Muscle of leg (tissue), 11 donors: ENCODE data around the gene ECM1. TPM values are rescaled to one million over a fixed set of nuclear protein-coding genes. Genes with fewer than 3 reads are reported as not detected.

Source experiments
- DNase-seq: peaks from one replicate; pipeline ENCODE4 v3.0.0; 2013
- H3K27ac ChIP-seq: one replicate; pipeline ENCODE4 v1.5.1; 2013; ENCODE audit warnings: mild to moderate bottlenecking, low read length, control low read depth
- H3K27me3 ChIP-seq: one replicate; pipeline ENCODE4 v1.6.1; 2013; ENCODE audit warnings: low read length; ENCODE audit not compliant: control insufficient read depth, insufficient read depth
- H3K36me3 ChIP-seq: one replicate; pipeline ENCODE4 v1.6.1; 2013; ENCODE audit warnings: low read length; ENCODE audit not compliant: control insufficient read depth, insufficient read depth
- H3K4me1 ChIP-seq: one replicate; pipeline ENCODE4 v1.6.1; 2013; ENCODE audit warnings: low read length; ENCODE audit not compliant: control insufficient read depth, insufficient read depth
- H3K4me3 ChIP-seq: one replicate; pipeline ENCODE4 v1.5.1; 2013; ENCODE audit warnings: low read length, control low read depth
- H3K9me3 ChIP-seq: replicated peaks from 2 replicates; pipeline ENCODE4 v1.6.1; 2013; ENCODE audit warnings: low read depth, low read length; ENCODE audit not compliant: control insufficient read depth
- WGBS: methylation state at CpG from one replicate; pipeline ENCODE4 v1.1.5; 2013; ENCODE audit warnings: missing lambda C conversion rate; ENCODE audit not compliant: insufficient coverage; 5-methylcytosine and 5-hydroxymethylcytosine counted together
- polyA plus RNA-seq, 8 donors: library from polyadenylated mRNA; unstranded; fragments of 120-200 nt; gene quantifications; one replicate each; pipeline versions ENCODE4 v1.2.1 to v1.2.3, GENCODE V29; 2013; ENCODE audit warnings: inconsistent platforms in 1 of 8, low replicate concordance in 1 of 8; ENCODE audit not compliant: insufficient read length in 8 of 8, insufficient read depth in 1 of 8
- total RNA-seq: library from RNA; stranded (reverse); fragments of 120-200 nt; gene quantifications from one replicate; pipeline ENCODE4 v1.2.4, GENCODE V29; 2013

ECM1 gene
- total and polyA plus RNA-seq, 9 donors, result 2.2 to 12.9 (median 3.8) TPM

DNA sequence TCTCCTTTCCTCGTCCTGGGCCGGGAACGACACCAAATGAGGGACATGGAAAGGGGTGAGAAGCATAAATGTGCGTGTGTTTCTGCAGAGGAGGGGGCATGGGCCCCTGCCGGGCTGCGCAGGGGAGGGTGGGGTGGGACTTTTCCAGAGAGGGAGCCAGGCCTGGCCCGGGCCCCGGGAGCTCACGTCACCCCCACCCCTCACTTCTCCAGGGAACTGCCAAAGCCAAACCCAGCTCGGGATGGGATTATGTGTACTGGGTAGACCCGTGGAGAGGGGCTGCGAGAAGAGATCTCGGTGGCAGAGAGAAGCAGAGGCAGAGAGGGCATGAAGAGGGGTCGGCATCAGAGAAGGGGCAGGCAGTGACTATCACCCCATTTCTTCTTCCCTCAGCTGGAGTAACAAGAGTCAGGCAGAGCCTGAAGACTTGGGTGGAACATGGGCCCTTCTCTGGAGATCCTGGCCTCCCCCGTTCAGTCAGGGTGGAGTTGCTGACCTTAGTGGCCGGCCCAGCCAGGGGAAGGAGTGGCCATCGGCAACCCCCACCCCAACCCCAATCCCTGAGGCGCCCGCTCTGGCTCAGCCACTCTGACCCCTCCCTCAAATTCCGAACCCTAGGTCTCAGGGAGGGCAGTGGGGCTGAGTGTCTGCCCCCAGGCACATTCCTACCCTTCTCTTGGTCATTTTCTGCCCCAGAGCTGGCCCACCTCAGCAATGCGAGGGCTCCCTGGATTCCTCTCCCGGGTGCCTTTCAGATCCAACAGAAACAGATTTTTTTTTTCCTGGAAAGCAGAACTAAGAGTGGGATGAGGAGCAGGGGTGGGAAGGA lies 42.5 kb downstream of the ECM1 start:
- H3K27ac ChIP-seq, result peak overlapping the region; percentile 87
- H3K9me3 ChIP-seq, result no peaks in the 10 kb centered on the region
- H3K27me3 ChIP-seq, result peaks cover 2% of the 10 kb centered on the region
- WGBS, result 63% methylated on average over 2 of the region's 22 CpGs
- peaks cover 46% of the 10 kb centered on the region for H3K4me1 ChIP-seq
- H3K36me3 ChIP-seq, result peaks cover 21% of the 10 kb centered on the region
- peak overlapping the region; percentile 51 for H3K4me3 ChIP-seq
- peak; percentile 82 for DNase-seq

DNA sequence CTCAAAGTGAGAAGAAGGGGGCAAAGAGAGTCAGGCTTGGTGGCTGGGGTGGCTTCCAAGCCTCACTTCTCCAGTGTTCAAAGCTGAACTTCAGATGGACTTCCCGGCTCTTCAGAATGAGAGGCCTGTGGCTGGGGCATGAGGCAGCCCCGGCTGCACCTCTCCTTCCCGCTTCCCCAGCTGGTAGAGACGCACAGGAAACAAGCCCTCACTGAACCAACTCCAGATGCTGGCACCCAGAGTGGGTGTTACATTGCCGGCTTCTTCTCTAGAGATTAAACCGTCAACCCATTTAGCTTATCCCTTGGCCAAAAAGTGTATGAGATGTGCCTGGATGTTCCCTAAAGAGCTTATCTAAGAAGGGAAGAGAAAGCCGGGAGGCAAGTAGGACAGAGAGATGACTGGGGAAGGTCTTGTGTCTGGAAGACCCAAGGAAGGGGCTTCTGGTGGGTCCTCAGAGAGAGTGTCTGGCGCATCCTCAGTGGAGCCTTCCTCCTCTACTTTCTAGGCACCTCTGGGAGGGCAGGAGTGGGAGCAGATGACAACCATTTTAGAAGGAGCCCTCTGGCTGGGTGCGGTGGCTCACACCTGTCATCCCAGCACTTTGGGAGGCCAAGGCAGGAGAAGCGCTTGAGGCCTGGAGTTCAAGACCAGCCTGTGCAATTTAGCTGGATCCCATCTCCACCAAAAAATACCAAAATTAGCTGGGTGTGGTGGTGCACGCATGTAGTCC lies 43.3 kb downstream of the ECM1 start:
- WGBS, result 75% methylated on average over 2 of the region's 11 CpGs
- Histone ChIP-seq H3K27me3 (peaks cover 2% of the 10 kb centered on the region), H3K9me3 (no peaks in the 10 kb centered on the region), H3K4me3 (no peak overlapping the region), H3K4me1 (peaks cover 45% of the 10 kb centered on the region), H3K27ac (peak overlapping the region; percentile 87), H3K36me3 (peaks cover 29% of the 10 kb centered on the region)
- DNase-seq, result no peak

- peak overlapping the region; percentile 87 for H3K27ac ChIP-seq
- H3K9me3 ChIP-seq, result no peaks in the 10 kb centered on the region
- no peak overlapping the region for H3K4me3 ChIP-seq
- peaks cover 2% of the 10 kb centered on the region for H3K27me3 ChIP-seq
- WGBS, result 20% methylated on average over 1 of the region's 1 CpG
- H3K36me3 ChIP-seq, result peaks cover 34% of the 10 kb centered on the region
- peaks cover 49% of the 10 kb centered on the region for H3K4me1 ChIP-seq
- no peak for DNase-seq
These were observed 43.8 kb downstream of the ECM1 start for GRCh38 chr1:150551784-150552127.

DNA sequence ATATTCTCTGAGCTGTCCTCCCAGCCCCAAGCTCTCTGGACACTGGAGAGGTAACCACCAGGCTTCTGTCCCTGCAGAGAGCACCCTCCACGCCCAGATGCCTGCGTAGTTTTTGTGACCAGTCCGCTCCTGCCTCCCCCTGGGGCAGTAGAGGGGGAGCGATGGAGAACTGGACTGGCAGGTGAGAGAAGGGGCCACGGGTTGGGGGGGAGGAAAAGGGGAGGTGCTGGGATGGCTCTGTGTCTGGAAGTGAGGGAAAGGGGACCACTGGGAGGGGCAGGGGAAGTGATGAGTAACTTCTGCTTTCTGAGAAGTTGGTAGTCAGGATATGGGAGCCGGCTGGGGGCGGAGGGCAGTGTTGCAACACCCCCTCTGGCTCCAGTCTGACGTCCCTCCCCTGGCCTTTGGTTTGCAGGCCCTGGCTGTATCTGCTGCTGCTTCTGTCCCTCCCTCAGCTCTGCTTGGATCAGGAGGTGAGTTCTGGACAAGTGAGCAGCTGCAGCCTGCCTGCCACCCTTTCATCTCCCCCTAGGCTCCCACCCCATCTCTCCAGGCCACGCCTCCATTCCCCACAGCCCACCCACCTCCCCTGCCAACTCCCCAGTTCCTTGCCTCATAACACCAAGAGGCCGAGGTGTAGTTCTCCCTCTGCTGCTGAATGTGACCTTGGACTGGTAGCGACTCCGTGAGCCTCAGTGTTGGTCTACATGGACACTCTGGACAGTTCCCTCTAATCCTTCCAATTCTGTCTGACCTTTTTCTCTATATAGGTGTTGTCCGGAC lies 44.4 kb downstream of the ECM1 start:
- Histone ChIP-seq H3K4me1 (peaks cover 49% of the 10 kb centered on the region), H3K36me3 (peaks cover 39% of the 10 kb centered on the region), H3K9me3 (no peaks in the 10 kb centered on the region), H3K4me3 (no peak overlapping the region), H3K27ac (peak overlapping the region; percentile 87), H3K27me3 (peaks cover 2% of the 10 kb centered on the region)
- WGBS, result 30% methylated on average over 8 of the region's 13 CpGs
- peak; percentile 92 for DNase-seq

DNA sequence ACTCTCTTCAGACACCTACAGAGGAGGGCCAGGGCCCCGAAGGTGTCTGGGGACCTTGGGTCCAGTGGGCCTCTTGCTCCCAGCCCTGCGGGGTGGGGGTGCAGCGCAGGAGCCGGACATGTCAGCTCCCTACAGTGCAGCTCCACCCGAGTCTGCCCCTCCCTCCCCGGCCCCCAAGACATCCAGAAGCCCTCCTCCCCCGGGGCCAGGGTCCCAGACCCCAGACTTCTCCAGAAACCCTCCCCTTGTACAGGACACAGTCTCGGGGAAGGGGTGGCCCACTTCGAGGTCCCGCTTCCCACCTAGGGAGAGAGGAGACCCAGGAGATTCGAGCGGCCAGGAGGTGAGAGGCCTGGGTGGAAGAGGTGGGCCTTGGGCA lies 45.0 kb downstream of the ECM1 start:
- no peaks in the 10 kb centered on the region for H3K9me3 ChIP-seq
- peaks cover 2% of the 10 kb centered on the region for H3K27me3 ChIP-seq
- no peak overlapping the region for H3K4me3 ChIP-seq
- no peak for DNase-seq
- peaks cover 43% of the 10 kb centered on the region for H3K36me3 ChIP-seq
- peak overlapping the region; percentile 76 for H3K27ac ChIP-seq
- peaks cover 49% of the 10 kb centered on the region for H3K4me1 ChIP-seq
- WGBS, result 62% methylated on average over 9 of the region's 12 CpGs

GRCh38 chr1:150553392-150554085 lies 45.6 kb downstream of the ECM1 start:
- peaks cover 47% of the 10 kb centered on the region for H3K4me1 ChIP-seq
- peaks cover 49% of the 10 kb centered on the region for H3K36me3 ChIP-seq
- H3K9me3 ChIP-seq, result no peaks in the 10 kb centered on the region
- H3K27ac ChIP-seq, result no peak overlapping the region
- WGBS, result 78% methylated on average over 15 of the region's 23 CpGs
- DNase-seq, result no peak
- peaks cover 2% of the 10 kb centered on the region for H3K27me3 ChIP-seq
- H3K4me3 ChIP-seq, result no peak overlapping the region

DNA sequence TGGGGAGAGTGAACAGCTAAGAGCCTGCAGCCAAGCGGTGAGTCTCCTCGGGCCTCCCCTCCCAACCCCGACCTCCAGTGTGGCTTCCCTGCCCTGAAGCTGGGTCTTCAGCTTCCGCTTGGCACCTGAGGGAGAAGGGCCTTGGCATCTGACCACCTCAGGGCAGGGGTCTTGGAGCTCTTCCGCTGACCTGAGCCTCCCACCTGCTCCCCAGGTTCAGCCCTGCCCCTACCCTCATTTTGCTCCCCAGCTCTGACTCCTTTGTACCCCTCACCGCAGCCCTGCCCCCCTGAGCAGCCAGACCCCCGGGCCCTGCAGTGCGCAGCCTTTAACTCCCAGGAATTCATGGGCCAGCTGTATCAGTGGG lies 46.2 kb downstream of the ECM1 start:
- no peak for DNase-seq
- WGBS, result 87% methylated on average over 5 of the region's 8 CpGs
- no peak overlapping the region for H3K4me3 ChIP-seq
- peaks cover 2% of the 10 kb centered on the region for H3K27me3 ChIP-seq
- H3K27ac ChIP-seq, result no peak overlapping the region
- H3K9me3 ChIP-seq, result no peaks in the 10 kb centered on the region
- H3K36me3 ChIP-seq, result peaks cover 51% of the 10 kb centered on the region
- H3K4me1 ChIP-seq, result peaks cover 52% of the 10 kb centered on the region

DNA sequence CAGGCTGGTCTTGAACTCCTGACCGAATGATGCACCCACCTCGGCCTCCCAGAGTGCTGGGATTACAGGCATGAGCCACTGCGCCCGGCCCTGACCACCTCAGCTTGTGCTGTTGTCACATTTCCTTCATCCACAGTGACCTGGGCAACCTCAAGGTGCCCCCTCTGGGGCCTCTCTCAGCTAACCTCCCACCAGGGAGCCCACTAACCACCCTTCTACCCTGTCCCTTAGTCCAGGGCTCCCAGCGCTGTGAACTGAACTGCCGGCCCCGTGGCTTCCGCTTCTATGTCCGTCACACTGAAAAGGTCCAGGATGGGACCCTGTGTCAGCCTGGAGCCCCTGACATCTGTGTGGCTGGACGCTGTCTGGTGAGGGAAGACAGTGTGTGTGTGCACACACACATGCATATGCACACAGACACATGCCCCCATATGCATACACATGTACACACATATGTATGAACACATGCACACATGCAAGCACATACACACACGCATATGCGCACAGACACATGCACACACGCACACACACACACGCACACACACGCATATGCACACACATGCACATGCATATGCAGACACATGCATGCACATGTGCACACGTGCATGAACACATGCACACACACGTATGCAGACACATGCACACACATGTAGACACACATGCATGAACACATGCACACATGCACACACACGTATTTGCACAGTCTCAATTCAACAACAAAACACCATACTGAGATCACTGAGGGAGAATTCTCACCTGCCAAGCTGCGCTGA lies 47.5 kb downstream of the ECM1 start:
- no peaks in the 10 kb centered on the region for H3K27me3 ChIP-seq
- H3K9me3 ChIP-seq, result no peaks in the 10 kb centered on the region
- peaks cover 55% of the 10 kb centered on the region for H3K36me3 ChIP-seq
- DNase-seq, result no peak
- no peak overlapping the region for H3K27ac ChIP-seq
- H3K4me3 ChIP-seq, result no peak overlapping the region
- WGBS, result 77% methylated on average over 11 of the region's 19 CpGs
- peaks cover 56% of the 10 kb centered on the region for H3K4me1 ChIP-seq
